Transverse colon (tissue), 4 donors: ENCODE data around the gene TMEM42. TPM values are rescaled to one million over a fixed set of nuclear protein-coding genes. Genes with fewer than 3 reads are reported as not detected.

Experiments used
- DNase-seq: peaks from one replicate; pipeline ENCODE4 v3.0.0-alpha.2; 2019
- H3K27ac ChIP-seq, 4 donors: fragments of 200-600 bp; sonication (generic); 2 replicates each; pipeline ENCODE4 v1.5.1; 2016 to 2018; ENCODE audit warnings: inconsistent platforms in 4 of 4
- H3K27me3 ChIP-seq: fragments of 200-600 bp; sonication (generic); 2 replicates; pipeline ENCODE4 v1.5.1; 2017; ENCODE audit warnings: inconsistent platforms
- H3K36me3 ChIP-seq, 4 donors: fragments of 200-600 bp; sonication (generic); 2 replicates each; pipeline ENCODE4 v1.5.1; 2017 to 2019; ENCODE audit warnings: inconsistent platforms in 4 of 4
- H3K4me1 ChIP-seq, 4 donors: fragments of 200-600 bp; sonication (generic); 2 replicates each; pipeline ENCODE4 v1.5.1; 2017 to 2020; ENCODE audit warnings: inconsistent platforms in 4 of 4
- H3K4me3 ChIP-seq, 4 donors: fragments of 200-600 bp; sonication (generic); 1 replicate in 1 of 4; 2 replicates in 3 of 4; pipeline versions ENCODE4 v1.5.1 to v1.6.1; 2017 to 2019; ENCODE audit warnings: inconsistent platforms in 4 of 4
- H3K9me3 ChIP-seq, 2 donors: fragments of 200-600 bp; sonication (generic); 2 replicates each; pipeline ENCODE4 v1.5.1; 2017 to 2019; ENCODE audit warnings: inconsistent platforms in 2 of 2
- CTCF ChIP-seq, 5 experiments: fragments of 200-600 bp in 3 of 5; fragments of 450-650 bp in 2 of 5; sonication (generic) in 3 of 5; IDR thresholded peaks; 1 replicate in 2 of 5; 2 replicates in 3 of 5; pipeline ENCODE4 v1.5.1; 2016 to 2017; ENCODE audit warnings: antibody characterized with exemption in 5 of 5, inconsistent platforms in 3 of 5, mild to moderate bottlenecking in 2 of 5, moderate library complexity in 1 of 5
- EP300 ChIP-seq: sonication (generic); formaldehyde crosslinking; IDR thresholded peaks from one replicate; pipeline ENCODE4 v1.6.1; 2017; ENCODE audit warnings: antibody characterized with exemption, low read depth
- POLR2A ChIP-seq: fragments of 450-650 bp; IDR thresholded peaks from one replicate; pipeline ENCODE4 v1.6.1; 2016; ENCODE audit warnings: antibody characterized with exemption, mild to moderate bottlenecking, moderate library complexity
- POLR2AphosphoS5 ChIP-seq, 3 donors: sonication (generic); formaldehyde crosslinking; IDR thresholded peaks; one replicate each; pipeline ENCODE4 v1.6.1; 2016; ENCODE audit warnings: antibody characterized with exemption in 3 of 3
- WGBS, 2 donors: methylation state at CpG; one replicate each; pipeline ENCODE4 v1.1.5; 2018; ENCODE audit warnings: low coverage in 1 of 2; 5-methylcytosine and 5-hydroxymethylcytosine counted together
- in situ Hi-C, 4 donors: fragments of 200-750 bp; cut with MboI; loops; one replicate each; pipeline versions ENCODE4 v1.15.0 to v1.15.1; 2017; ENCODE audit warnings: low sequenced_read_pairs in 3 of 4, low pct_ligation_motif_present in 1 of 4, low pct_unique_long_range_greater_than_20kb in 1 of 4
- intact Hi-C: fragments of 100-400 bp; cut with DNase I; formaldehyde crosslinking; loops from one replicate; pipeline ENCODE4 v1.15.1; 2023; ENCODE audit warnings: low total_unique reads
- total RNA-seq, 4 donors: library from RNA; depleted of rRNA; stranded (reverse); fragments of >200 nt; gene quantifications; one replicate each; pipeline ENCODE4 v1.1.0, GENCODE V29; 2016

TMEM42 gene
- total RNA-seq, 4 donors from 2014 or later = 10.0 to 13.7 (median 12.3) TPM; not detected in 1

GRCh38 chr3:44833394-44833793 lies 28.3 kb upstream of the TMEM42 start:
- no peak for DNase-seq
- in situ Hi-C loops (no loop called here), intact Hi-C loops (no loop called here)
- Histone ChIP-seq H3K36me3 (peaks cover 0 to 4% (median 0%) of the 10 kb centered on the region in 4 donors), H3K4me3 (no peak overlapping the region), H3K27ac (no peak overlapping the region), H3K27me3 (no peaks in the 10 kb centered on the region), H3K9me3 (peaks cover 7 to 13% of the 10 kb centered on the region in 2 donors), H3K4me1 (no peaks in the 10 kb centered on the region)
- no peak for TF ChIP-seq EP300
- no peak for TF ChIP-seq CTCF (IDR thresholded peaks at IDR 0.05)
- TF ChIP-seq POLR2A = no peak
- TF ChIP-seq POLR2AphosphoS5 (IDR thresholded peaks at IDR 0.05) = no peak
- WGBS, 2 donors = 94 to 100% methylated on average over 1 to 7 of the region's 7 CpGs

- Histone ChIP-seq H3K36me3 (peaks cover 0 to 4% (median 0%) of the 10 kb centered on the region in 4 donors), H3K9me3 (peaks cover 7 to 13% of the 10 kb centered on the region in 2 donors), H3K27me3 (no peaks in the 10 kb centered on the region), H3K4me3 (no peak overlapping the region), H3K27ac (no peak overlapping the region), H3K4me1 (no peaks in the 10 kb centered on the region)
- 98 to 100% methylated on average over 2 to 3 of the region's 3 CpGs for WGBS, 2 donors
- TF ChIP-seq CTCF (IDR thresholded peaks at IDR 0.05) (no peak), POLR2AphosphoS5 (IDR thresholded peaks at IDR 0.05) (no peak), POLR2A (no peak)
- in situ Hi-C loops (no loop called here), intact Hi-C loops (no loop called here)
- DNase-seq = no peak
Observed at GRCh38 chr3:44835684-44836083, 26.0 kb upstream of the TMEM42 start.

GRCh38 chr3:44842376-44842775 lies 19.3 kb upstream of the TMEM42 start:
- no peak for TF ChIP-seq CTCF (IDR thresholded peaks at IDR 0.05)
- no peak for TF ChIP-seq EP300
- no peak for TF ChIP-seq POLR2AphosphoS5 (IDR thresholded peaks at IDR 0.05)
- no peak for TF ChIP-seq POLR2A
- Histone ChIP-seq H3K9me3 (peaks cover 0 to 2% of the 10 kb centered on the region in 2 donors), H3K4me1 (peaks cover 0 to 5% (median 0%) of the 10 kb centered on the region in 4 donors), H3K36me3 (no peaks in the 10 kb centered on the region), H3K27ac (no peak overlapping the region), H3K27me3 (no peaks in the 10 kb centered on the region), H3K4me3 (no peak overlapping the region)
- 81 to 99% methylated on average over 2 of the region's 2 CpGs for WGBS, 2 donors
- intact Hi-C loops = no loop called here
- in situ Hi-C loops = no loop called here
- DNase-seq = no peak

GRCh38 chr3:44845528-44846520 lies 15.9 kb upstream of the TMEM42 start:
- in situ Hi-C loops = no loop called here
- peak overlapping the region in 2 of 4 donors; percentile 7 to 33 for H3K27ac ChIP-seq

More at GRCh38 chr3:44845528-44846520, 15.9 kb upstream of the TMEM42 start:
- no peak for DNase-seq
- H3K27me3 ChIP-seq = no peaks in the 10 kb centered on the region
- 76 to 84% methylated on average over 5 to 7 of the region's 7 CpGs for WGBS, 2 donors
- H3K4me3 ChIP-seq = no peak overlapping the region
- no peaks in the 10 kb centered on the region for H3K9me3 ChIP-seq
- peaks cover 0 to 5% (median 0%) of the 10 kb centered on the region in 4 donors for H3K4me1 ChIP-seq
- no peaks in the 10 kb centered on the region for H3K36me3 ChIP-seq
- no peak for TF ChIP-seq POLR2A
- no peak for TF ChIP-seq EP300
- TF ChIP-seq CTCF (IDR thresholded peaks at IDR 0.05) = no peak
- no peak for TF ChIP-seq POLR2AphosphoS5 (IDR thresholded peaks at IDR 0.05)
- intact Hi-C loops = no loop called here
